OCI-LY7 (cell line): Measurements from ENCODE around the gene SLC16A3. TPM values are rescaled to one million over a fixed set of nuclear protein-coding genes. Genes with fewer than 3 reads are reported as not detected.

Experiments used
- BruUV-seq: library from RNA; stranded (reverse); fragments of 400-500 nt; replicated peaks from 2 replicates; lab custom pipeline; 2021; lab: Mats Ljungman, UMichigan
- CTCF ChIA-PET: fragments of 300-600 bp; sonication (Branson Sonifier 250); formaldehyde crosslinking; loops from one replicate; lab custom pipeline; 2022; ENCODE audit warnings: antibody characterized with exemption; ENCODE audit not compliant: unreplicated experiment; lab: Charles Lee
- POLR2A ChIA-PET: fragments of 300-600 bp; sonication (Branson Sonifier 250); formaldehyde crosslinking; loops from one replicate; lab custom pipeline; 2022; ENCODE audit warnings: antibody characterized with exemption; lab: Charles Lee
- DNase-seq: peaks from one replicate; pipeline ENCODE4 v3.0.0-alpha.2; 2015; ENCODE audit warnings: low spot score
- H2AFZ ChIP-seq: fragments of 200-600 bp; sonication (generic), shearing (Covaris generic); 2 replicates; pipeline ENCODE4 v1.6.1; 2014; ENCODE audit warnings: mild to moderate bottlenecking, antibody characterized with exemption, low read length, moderate library complexity
- H3K27ac ChIP-seq: fragments of 200-600 bp; sonication (generic); 2 replicates; pipeline ENCODE4 v1.5.1; 2014; ENCODE audit warnings: mixed run types, low read depth, mild to moderate bottlenecking, moderate library complexity, low read length, inconsistent platforms; ENCODE audit not compliant: poor library complexity, severe bottlenecking
- H3K36me3 ChIP-seq: fragments of 200-600 bp; sonication (generic); 2 replicates; pipeline ENCODE4 v1.6.1; 2014; ENCODE audit warnings: mild to moderate bottlenecking, antibody characterized with exemption, low read length, moderate library complexity, mixed read lengths; ENCODE audit not compliant: insufficient read depth
- H3K4me1 ChIP-seq: fragments of 200-600 bp; sonication (generic); 2 replicates; pipeline ENCODE4 v1.5.1; 2014; ENCODE audit warnings: mild to moderate bottlenecking, low read length; ENCODE audit not compliant: insufficient read depth, poor library complexity, severe bottlenecking
- H3K4me2 ChIP-seq: fragments of 200-600 bp; sonication (generic); 2 replicates; pipeline ENCODE4 v1.6.1; 2014; ENCODE audit warnings: mild to moderate bottlenecking, low read length
- H3K4me3 ChIP-seq: fragments of 200-600 bp; sonication (generic); 2 replicates; pipeline ENCODE4 v1.5.1; 2014; ENCODE audit warnings: mild to moderate bottlenecking, low read depth, low read length; ENCODE audit not compliant: poor library complexity, severe bottlenecking
- H3K79me2 ChIP-seq: fragments of 200-600 bp; sonication (generic); 2 replicates; pipeline ENCODE4 v1.6.1; 2016; ENCODE audit warnings: low read depth, mild to moderate bottlenecking, low read length, moderate library complexity, mixed read lengths; ENCODE audit not compliant: insufficient read depth
- H3K9me2 ChIP-seq: fragments of 200-600 bp; sonication (generic); 2 replicates; pipeline ENCODE4 v1.6.1; 2016; ENCODE audit warnings: mild to moderate bottlenecking, low read length, mixed read lengths; ENCODE audit not compliant: insufficient read depth
- H3K9me3 ChIP-seq: fragments of 200-600 bp; sonication (generic); 2 replicates; pipeline ENCODE4 v1.6.1; 2014; ENCODE audit warnings: mild to moderate bottlenecking, mixed run types, low read length, mixed read lengths
- H4K20me1 ChIP-seq: fragments of 200-600 bp; sonication (generic); 2 replicates; pipeline ENCODE4 v1.6.1; 2014; ENCODE audit warnings: mild to moderate bottlenecking, antibody characterized with exemption, low read length, moderate library complexity, mixed read lengths; ENCODE audit not compliant: insufficient read depth
- EZH2phosphoT487 ChIP-seq: fragments of 200-600 bp; sonication (generic); IDR thresholded peaks from 2 replicates; pipeline ENCODE4 v1.6.1; 2018; ENCODE audit warnings: low read depth, borderline replicate concordance, mild to moderate bottlenecking, mixed run types, antibody characterized with exemption, low read length, moderate library complexity, mixed read lengths
- intact Hi-C: fragments of 100-400 bp; cut with micrococcal nuclease; formaldehyde crosslinking; loops from one replicate; pipeline ENCODE4 v1.10.0; 2022; ENCODE audit not compliant: unreplicated experiment
- total RNA-seq, 2 experiments: library from RNA; depleted of rRNA in 1 of 2; stranded (reverse); fragments of >200 nt in 1 of 2; shearing (Covaris generic) in 1 of 2; gene quantifications; 2 replicates each; pipeline ENCODE4 v1.2.3, GENCODE V29; 2014 to 2022
- TF ChIP-seq, protein P1 (sequence below): fragments of 200-600 bp; sonication (generic); conservative IDR thresholded peaks from 2 replicates; pipeline ENCODE4 v1.5.1; 2014; ENCODE audit warnings: mild to moderate bottlenecking, antibody characterized with exemption, low read length, moderate library complexity, mixed read lengths

SLC16A3 gene
- total RNA-seq, 2 experiments from 2014 or later = 21.6 to 55.0 TPM

DNA sequence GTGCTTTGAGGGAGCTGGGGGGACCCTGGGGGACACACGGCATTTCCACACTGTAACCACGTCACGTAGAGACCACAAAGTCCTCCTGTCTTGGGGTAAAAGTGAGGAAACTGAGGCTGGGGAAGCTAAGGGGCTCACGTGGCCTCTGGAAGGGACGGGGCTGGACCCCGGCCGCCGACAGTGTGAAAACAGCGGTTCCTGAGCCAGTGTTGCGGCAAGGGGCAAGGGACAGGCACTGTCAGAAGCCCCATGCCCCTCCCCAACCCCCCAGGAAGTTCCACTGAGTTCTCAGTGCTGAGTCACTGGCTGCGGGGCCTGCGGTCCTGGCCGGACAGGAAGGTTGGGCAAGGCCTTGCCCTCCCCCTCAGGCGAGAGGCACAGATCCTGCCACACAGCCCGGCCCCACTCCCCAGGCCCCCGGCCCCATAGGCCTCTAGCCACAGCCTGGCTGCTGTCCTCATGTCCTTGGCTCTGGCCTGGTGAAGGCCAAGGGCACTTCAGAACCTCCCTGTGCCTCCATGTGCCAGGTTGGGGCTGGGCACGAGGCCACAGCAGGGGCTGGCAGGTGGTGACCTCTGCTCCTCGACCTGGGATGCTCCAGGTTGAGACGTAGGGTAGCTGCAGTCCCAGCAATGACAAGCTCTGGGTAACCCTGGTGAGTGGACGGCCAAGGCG is 11.2 kb upstream of the SLC16A3 start:
- intact Hi-C loops = no loop called here
- H3K4me2 ChIP-seq = no peak overlapping the region

DNA sequence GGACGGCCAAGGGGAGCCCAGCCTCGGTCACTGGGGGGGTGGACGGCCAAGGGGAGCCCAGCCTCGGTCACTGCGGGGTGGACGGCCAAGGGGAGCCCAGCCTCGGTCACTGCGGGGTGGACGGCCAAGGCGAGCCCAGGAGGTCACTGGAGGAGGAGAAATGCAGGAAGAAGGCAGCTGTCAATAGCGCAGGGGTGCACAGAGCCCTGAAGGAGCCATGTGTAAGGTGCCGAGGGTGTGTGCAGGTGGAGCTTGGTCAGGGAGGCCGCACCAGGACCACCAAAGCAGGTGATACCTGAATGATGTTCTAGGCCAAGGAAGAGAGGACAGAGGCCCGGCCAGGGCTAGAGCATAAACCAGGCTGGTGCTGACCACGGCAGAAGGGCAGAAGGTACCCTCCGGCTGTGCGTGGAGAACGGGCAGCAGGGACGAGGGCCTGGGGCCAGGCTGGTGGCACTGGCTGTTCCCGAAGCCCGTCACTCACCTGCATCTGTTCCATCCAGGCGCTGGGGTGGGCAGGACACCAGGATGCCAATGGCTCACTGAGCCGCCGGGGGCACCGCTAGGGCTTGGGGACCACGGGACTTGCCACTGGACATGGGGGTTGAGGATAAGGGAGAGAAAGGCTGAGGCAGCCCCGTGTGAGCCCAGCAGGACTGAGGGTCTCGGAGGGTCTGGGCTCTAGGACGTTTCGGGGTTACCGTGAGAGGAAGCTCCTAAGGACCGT is 10.3 kb upstream of the SLC16A3 start:
- no peaks in the 10 kb centered on the region for H4K20me1 ChIP-seq
- H2AFZ ChIP-seq = no peak overlapping the region
- ChIA-PET POLR2A (no interaction called here), CTCF (no interaction called here)
- H3K27ac ChIP-seq = no peak overlapping the region
- no peaks in the 10 kb centered on the region for H3K36me3 ChIP-seq
- no peaks in the 10 kb centered on the region for H3K79me2 ChIP-seq
- no peaks in the 10 kb centered on the region for H3K9me2 ChIP-seq
- no peaks in the 10 kb centered on the region for H3K9me3 ChIP-seq
- DNase-seq = no peak
- peaks cover 1% of the 10 kb centered on the region for H3K4me1 ChIP-seq
- intact Hi-C loops = no loop called here
- H3K4me2 ChIP-seq = no peak overlapping the region
- no peak overlapping the region for H3K4me3 ChIP-seq
- TF ChIP-seq, protein P1, sequence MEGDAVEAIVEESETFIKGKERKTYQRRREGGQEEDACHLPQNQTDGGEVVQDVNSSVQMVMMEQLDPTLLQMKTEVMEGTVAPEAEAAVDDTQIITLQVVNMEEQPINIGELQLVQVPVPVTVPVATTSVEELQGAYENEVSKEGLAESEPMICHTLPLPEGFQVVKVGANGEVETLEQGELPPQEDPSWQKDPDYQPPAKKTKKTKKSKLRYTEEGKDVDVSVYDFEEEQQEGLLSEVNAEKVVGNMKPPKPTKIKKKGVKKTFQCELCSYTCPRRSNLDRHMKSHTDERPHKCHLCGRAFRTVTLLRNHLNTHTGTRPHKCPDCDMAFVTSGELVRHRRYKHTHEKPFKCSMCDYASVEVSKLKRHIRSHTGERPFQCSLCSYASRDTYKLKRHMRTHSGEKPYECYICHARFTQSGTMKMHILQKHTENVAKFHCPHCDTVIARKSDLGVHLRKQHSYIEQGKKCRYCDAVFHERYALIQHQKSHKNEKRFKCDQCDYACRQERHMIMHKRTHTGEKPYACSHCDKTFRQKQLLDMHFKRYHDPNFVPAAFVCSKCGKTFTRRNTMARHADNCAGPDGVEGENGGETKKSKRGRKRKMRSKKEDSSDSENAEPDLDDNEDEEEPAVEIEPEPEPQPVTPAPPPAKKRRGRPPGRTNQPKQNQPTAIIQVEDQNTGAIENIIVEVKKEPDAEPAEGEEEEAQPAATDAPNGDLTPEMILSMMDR = no peak
- no peak for TF ChIP-seq EZH2phosphoT487
- no TSS peak for BruUV-seq

More for the DNA sequence above, 11.2 kb upstream of the SLC16A3 start:
- CTCF ChIA-PET = no interaction called here
- Histone ChIP-seq H3K4me1 (peaks cover 7% of the 10 kb centered on the region), H3K79me2 (no peaks in the 10 kb centered on the region), H2AFZ (no peak overlapping the region), H3K36me3 (no peaks in the 10 kb centered on the region), H3K9me2 (no peaks in the 10 kb centered on the region), H3K27ac (no peak overlapping the region), H3K4me3 (no peak overlapping the region), H3K9me3 (no peaks in the 10 kb centered on the region), H4K20me1 (no peaks in the 10 kb centered on the region)
- no TSS peak for BruUV-seq
- TF ChIP-seq, protein P1 = no peak
- TF ChIP-seq EZH2phosphoT487 = no peak
- POLR2A ChIA-PET = no interaction called here
- DNase-seq = no peak

DNA sequence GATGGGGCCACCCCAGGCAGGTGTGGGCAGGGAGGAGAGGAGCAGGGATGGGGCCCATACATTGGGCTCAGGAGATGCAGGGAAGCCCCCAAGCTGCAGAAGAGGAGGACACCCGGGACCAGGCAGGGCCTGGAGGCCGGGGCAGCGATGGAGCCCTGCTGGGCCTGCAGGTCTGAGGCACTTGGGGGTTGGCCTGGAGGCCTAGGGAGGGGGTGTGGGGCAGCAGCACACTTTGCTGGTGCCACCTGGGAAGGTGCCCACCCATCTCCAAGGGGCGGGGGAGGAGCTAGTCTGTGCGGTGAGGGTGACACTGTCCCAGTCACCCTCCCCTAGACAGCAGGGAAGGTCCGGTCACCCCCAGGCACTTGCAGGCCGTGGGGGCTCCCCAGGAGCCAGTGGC is 9.8 kb upstream of the SLC16A3 start:
- Histone ChIP-seq H3K4me2 (no peak overlapping the region), H3K9me3 (no peaks in the 10 kb centered on the region), H3K4me3 (no peak overlapping the region), H2AFZ (no peak overlapping the region), H3K4me1 (no peaks in the 10 kb centered on the region), H3K9me2 (no peaks in the 10 kb centered on the region), H3K36me3 (no peaks in the 10 kb centered on the region), H3K27ac (no peak overlapping the region), H3K79me2 (no peaks in the 10 kb centered on the region), H4K20me1 (no peaks in the 10 kb centered on the region)
- DNase-seq = no peak
- TF ChIP-seq, protein P1 = no peak
- no peak for TF ChIP-seq EZH2phosphoT487
- no TSS peak for BruUV-seq
- ChIA-PET POLR2A (no interaction called here), CTCF (no interaction called here)
- intact Hi-C loops = no loop called here
